Stimulated activated CD4-positive, alpha-beta T cell treated with anti-CD3 and anti-CD28 coated beads, Interleukin-4, amount 100 ng/mL, for 1 hour (primary cell): ENCODE data around the gene BTBD2.

Experiments used
- DNase-seq: peaks from one replicate; pipeline ENCODE4 v3.0.0-alpha.2; 2020

Gene BTBD2

GRCh38 chr19:1956868-1957492, 58.5 kb downstream of the BTBD2 start:
- DNase-seq: no peak

- no peak for DNase-seq
Measured at GRCh38 chr19:1956122-1956494, 59.4 kb downstream of the BTBD2 start.

- DNase-seq: no peak
Measured at GRCh38 chr19:1955171-1956121, 60.1 kb downstream of the BTBD2 start.

GRCh38 chr19:1954532-1954933, 61.0 kb downstream of the BTBD2 start:
- no peak for DNase-seq

- no peak for DNase-seq
Measured at GRCh38 chr19:1953441-1954094, 61.9 kb downstream of the BTBD2 start.

- DNase-seq: no peak
Measured at GRCh38 chr19:1953037-1953436, 62.5 kb downstream of the BTBD2 start.

GRCh38 chr19:1952635-1953034, 62.9 kb downstream of the BTBD2 start:
- no peak for DNase-seq

- DNase-seq: no peak
Measured at GRCh38 chr19:1950640-1951039, 64.9 kb downstream of the BTBD2 start.

GRCh38 chr19:1949304-1950101, 66.0 kb downstream of the BTBD2 start:
- no peak for DNase-seq

GRCh38 chr19:1947651-1948209, 67.8 kb downstream of the BTBD2 start:
- no peak for DNase-seq

- peak; percentile 24 for DNase-seq
Measured at GRCh38 chr19:1945899-1946298, 69.6 kb downstream of the BTBD2 start.

GRCh38 chr19:1944916-1945561, 70.5 kb downstream of the BTBD2 start:
- no peak for DNase-seq

GRCh38 chr19:1944088-1944915, 71.2 kb downstream of the BTBD2 start:
- no peak for DNase-seq

GRCh38 chr19:1943661-1944087, 71.8 kb downstream of the BTBD2 start:
- no peak for DNase-seq

- no peak for DNase-seq
Measured at GRCh38 chr19:1942934-1943555, 72.5 kb downstream of the BTBD2 start.

GRCh38 chr19:1942078-1942933, 73.2 kb downstream of the BTBD2 start:
- DNase-seq: peak; percentile 64

GRCh38 chr19:1941146-1942077, 74.1 kb downstream of the BTBD2 start, which contains the start of gene CSNK1G2:
Gene CSNK1G2, plus strand, starts transcription at chr19:1941172. Its CDS starts 28,601 bp downstream, at chr19:1969773.
- DNase-seq: peak; percentile 40

- no peak for DNase-seq
Measured at GRCh38 chr19:1938071-1938470, 77.4 kb downstream of the BTBD2 start.
